SH-SY5Y (cell line): ENCODE data around the gene PTMS.

ENCODE experiments used
- GATA2 ChIP-seq: IDR thresholded peaks from 2 replicates; pipeline ENCODE4 v1.6.1; 2011; ENCODE audit warnings: mild to moderate bottlenecking, low read depth, low read length
- GATA3 ChIP-seq: IDR thresholded peaks from 2 replicates; pipeline ENCODE4 v1.6.1; 2011; ENCODE audit warnings: low read depth, mild to moderate bottlenecking, low read length, moderate library complexity

GRCh38 chr12:6820166-6820565 lies 54.0 kb downstream of the PTMS start:
- TF ChIP-seq GATA3 (no peak), GATA2 (no peak)
